H1 (cell line): ENCODE results near the gene DGAT2. TPM values are rescaled to one million over a fixed set of nuclear protein-coding genes. Genes with fewer than 3 reads are reported as not detected.

Experiments
- ASH2L ChIP-seq: fragments of 200-600, 300-600 bp; sonication (generic); IDR thresholded peaks from one replicate; pipeline ENCODE4 v1.7.1; 2017; ENCODE audit warnings: low read length
- CEBPB ChIP-seq: IDR thresholded peaks from 2 replicates; pipeline ENCODE4 v1.6.1; 2012; ENCODE audit warnings: low read depth, low read length
- JUND ChIP-seq: IDR thresholded peaks from 2 replicates; pipeline ENCODE4 v1.6.1; 2011; ENCODE audit warnings: mild to moderate bottlenecking, improper control_type of control experiment, low read length
- RXRA ChIP-seq: IDR thresholded peaks from 2 replicates; pipeline ENCODE4 v1.6.1; 2011; ENCODE audit warnings: low read depth, mild to moderate bottlenecking, low read length, moderate library complexity; ENCODE audit not compliant: insufficient read depth
- SIRT6 ChIP-seq: IDR thresholded peaks from one replicate; pipeline ENCODE4 v1.7.1; 2012; ENCODE audit warnings: low read length, inconsistent platforms
- SIX5 ChIP-seq: IDR thresholded peaks from 2 replicates; pipeline ENCODE4 v1.6.1; 2011; ENCODE audit warnings: mild to moderate bottlenecking, low read depth, low read length
- TBP ChIP-seq: IDR thresholded peaks from 2 replicates; pipeline ENCODE4 v1.6.1; 2011; ENCODE audit warnings: low read depth, low read length, improper control_type of control experiment
- polyA plus RNA-seq, 7 experiments: library from polyadenylated mRNA; depleted of rRNA in 3 of 7; stranded (reverse) in 5 of 7; unstranded in 2 of 7; fragments of >200 nt in 5 of 7; fragments of 200-250 nt in 2 of 7; gene quantifications; 1 replicate in 5 of 7; 2 replicates in 1 of 7; 4 replicates in 1 of 7; pipeline versions ENCODE4 v1.2.1 to v1.2.3, GENCODE V29; 2011 to 2013; ENCODE audit warnings: missing spikeins in 2 of 7, mixed read lengths in 2 of 7
- total RNA-seq: library from RNA; stranded (reverse); fragmentation: NEBNext Ultra II Directional; extraction: Animal tissue kit (Norgen Biotek cat#: 25700); gene quantifications from 2 replicates; pipeline ENCODE4 v1.2.1, GENCODE V29; 2021
- TF ChIP-seq, protein P1 (sequence below): fragments of 300-600 bp; sonication (generic); IDR thresholded peaks from 2 replicates; pipeline ENCODE4 v1.7.1; 2012; ENCODE audit warnings: low read length, moderate library complexity, mild to moderate bottlenecking, inconsistent platforms; ENCODE audit not compliant: insufficient replicate concordance
- TF ChIP-seq, protein P2 (sequence below), 3 experiments: IDR thresholded peaks; 1 replicate in 2 of 3; 2 replicates in 1 of 3; pipeline versions ENCODE4 v1.5.1 to v1.6.1; 2011; ENCODE audit warnings: low read length in 3 of 3, mild to moderate bottlenecking in 3 of 3, inconsistent platforms in 2 of 3, low read depth in 1 of 3, moderate library complexity in 1 of 3; ENCODE audit not compliant: insufficient read depth in 1 of 3; ENCODE audit errors: control extremely low read depth in 1 of 3

DGAT2 gene
- total and polyA plus RNA-seq, 2 of the 8 experiments (the other 6 are each of a cell fraction or from before 2014, with no cell fraction given), result 3.2 to 5.9 TPM

DNA sequence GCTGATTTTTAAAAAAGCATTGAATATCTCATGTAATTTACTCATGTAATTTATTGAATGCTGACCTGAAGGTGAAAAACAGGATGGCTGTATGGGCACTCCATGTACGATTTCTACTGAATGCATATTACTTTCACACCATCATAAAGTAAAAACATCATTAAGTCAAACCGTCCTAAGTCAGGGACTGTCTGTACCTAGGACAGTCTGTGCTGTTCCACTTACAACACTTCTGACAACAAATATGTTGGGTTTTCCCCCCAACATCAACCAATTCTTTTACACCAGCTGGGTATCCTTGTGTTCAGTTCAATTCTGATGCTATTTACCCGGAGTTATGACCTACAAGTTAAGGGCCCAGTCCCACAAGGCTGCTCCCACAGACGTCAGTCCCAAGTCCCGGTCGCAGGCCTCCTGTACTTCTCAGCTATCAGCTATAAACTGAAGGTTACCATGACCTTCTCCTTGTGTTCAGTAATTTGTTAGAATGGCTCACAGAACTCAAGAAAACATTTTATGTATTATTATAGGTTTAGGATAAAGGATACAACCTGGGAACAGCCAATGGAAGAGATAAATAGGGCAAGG is 63.4 kb downstream of the DGAT2 start (continued):
- TF ChIP-seq, protein P1, sequence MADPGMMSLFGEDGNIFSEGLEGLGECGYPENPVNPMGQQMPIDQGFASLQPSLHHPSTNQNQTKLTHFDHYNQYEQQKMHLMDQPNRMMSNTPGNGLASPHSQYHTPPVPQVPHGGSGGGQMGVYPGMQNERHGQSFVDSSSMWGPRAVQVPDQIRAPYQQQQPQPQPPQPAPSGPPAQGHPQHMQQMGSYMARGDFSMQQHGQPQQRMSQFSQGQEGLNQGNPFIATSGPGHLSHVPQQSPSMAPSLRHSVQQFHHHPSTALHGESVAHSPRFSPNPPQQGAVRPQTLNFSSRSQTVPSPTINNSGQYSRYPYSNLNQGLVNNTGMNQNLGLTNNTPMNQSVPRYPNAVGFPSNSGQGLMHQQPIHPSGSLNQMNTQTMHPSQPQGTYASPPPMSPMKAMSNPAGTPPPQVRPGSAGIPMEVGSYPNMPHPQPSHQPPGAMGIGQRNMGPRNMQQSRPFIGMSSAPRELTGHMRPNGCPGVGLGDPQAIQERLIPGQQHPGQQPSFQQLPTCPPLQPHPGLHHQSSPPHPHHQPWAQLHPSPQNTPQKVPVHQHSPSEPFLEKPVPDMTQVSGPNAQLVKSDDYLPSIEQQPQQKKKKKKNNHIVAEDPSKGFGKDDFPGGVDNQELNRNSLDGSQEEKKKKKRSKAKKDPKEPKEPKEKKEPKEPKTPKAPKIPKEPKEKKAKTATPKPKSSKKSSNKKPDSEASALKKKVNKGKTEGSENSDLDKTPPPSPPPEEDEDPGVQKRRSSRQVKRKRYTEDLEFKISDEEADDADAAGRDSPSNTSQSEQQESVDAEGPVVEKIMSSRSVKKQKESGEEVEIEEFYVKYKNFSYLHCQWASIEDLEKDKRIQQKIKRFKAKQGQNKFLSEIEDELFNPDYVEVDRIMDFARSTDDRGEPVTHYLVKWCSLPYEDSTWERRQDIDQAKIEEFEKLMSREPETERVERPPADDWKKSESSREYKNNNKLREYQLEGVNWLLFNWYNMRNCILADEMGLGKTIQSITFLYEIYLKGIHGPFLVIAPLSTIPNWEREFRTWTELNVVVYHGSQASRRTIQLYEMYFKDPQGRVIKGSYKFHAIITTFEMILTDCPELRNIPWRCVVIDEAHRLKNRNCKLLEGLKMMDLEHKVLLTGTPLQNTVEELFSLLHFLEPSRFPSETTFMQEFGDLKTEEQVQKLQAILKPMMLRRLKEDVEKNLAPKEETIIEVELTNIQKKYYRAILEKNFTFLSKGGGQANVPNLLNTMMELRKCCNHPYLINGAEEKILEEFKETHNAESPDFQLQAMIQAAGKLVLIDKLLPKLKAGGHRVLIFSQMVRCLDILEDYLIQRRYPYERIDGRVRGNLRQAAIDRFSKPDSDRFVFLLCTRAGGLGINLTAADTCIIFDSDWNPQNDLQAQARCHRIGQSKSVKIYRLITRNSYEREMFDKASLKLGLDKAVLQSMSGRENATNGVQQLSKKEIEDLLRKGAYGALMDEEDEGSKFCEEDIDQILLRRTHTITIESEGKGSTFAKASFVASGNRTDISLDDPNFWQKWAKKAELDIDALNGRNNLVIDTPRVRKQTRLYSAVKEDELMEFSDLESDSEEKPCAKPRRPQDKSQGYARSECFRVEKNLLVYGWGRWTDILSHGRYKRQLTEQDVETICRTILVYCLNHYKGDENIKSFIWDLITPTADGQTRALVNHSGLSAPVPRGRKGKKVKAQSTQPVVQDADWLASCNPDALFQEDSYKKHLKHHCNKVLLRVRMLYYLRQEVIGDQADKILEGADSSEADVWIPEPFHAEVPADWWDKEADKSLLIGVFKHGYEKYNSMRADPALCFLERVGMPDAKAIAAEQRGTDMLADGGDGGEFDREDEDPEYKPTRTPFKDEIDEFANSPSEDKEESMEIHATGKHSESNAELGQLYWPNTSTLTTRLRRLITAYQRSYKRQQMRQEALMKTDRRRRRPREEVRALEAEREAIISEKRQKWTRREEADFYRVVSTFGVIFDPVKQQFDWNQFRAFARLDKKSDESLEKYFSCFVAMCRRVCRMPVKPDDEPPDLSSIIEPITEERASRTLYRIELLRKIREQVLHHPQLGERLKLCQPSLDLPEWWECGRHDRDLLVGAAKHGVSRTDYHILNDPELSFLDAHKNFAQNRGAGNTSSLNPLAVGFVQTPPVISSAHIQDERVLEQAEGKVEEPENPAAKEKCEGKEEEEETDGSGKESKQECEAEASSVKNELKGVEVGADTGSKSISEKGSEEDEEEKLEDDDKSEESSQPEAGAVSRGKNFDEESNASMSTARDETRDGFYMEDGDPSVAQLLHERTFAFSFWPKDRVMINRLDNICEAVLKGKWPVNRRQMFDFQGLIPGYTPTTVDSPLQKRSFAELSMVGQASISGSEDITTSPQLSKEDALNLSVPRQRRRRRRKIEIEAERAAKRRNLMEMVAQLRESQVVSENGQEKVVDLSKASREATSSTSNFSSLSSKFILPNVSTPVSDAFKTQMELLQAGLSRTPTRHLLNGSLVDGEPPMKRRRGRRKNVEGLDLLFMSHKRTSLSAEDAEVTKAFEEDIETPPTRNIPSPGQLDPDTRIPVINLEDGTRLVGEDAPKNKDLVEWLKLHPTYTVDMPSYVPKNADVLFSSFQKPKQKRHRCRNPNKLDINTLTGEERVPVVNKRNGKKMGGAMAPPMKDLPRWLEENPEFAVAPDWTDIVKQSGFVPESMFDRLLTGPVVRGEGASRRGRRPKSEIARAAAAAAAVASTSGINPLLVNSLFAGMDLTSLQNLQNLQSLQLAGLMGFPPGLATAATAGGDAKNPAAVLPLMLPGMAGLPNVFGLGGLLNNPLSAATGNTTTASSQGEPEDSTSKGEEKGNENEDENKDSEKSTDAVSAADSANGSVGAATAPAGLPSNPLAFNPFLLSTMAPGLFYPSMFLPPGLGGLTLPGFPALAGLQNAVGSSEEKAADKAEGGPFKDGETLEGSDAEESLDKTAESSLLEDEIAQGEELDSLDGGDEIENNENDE, result no peak
- TF ChIP-seq CEBPB (no peak), RXRA (no peak), ASH2L (no peak), SIX5 (no peak), SIRT6 (no peak), JUND (no peak), TBP (no peak)
- TF ChIP-seq, protein P2, sequence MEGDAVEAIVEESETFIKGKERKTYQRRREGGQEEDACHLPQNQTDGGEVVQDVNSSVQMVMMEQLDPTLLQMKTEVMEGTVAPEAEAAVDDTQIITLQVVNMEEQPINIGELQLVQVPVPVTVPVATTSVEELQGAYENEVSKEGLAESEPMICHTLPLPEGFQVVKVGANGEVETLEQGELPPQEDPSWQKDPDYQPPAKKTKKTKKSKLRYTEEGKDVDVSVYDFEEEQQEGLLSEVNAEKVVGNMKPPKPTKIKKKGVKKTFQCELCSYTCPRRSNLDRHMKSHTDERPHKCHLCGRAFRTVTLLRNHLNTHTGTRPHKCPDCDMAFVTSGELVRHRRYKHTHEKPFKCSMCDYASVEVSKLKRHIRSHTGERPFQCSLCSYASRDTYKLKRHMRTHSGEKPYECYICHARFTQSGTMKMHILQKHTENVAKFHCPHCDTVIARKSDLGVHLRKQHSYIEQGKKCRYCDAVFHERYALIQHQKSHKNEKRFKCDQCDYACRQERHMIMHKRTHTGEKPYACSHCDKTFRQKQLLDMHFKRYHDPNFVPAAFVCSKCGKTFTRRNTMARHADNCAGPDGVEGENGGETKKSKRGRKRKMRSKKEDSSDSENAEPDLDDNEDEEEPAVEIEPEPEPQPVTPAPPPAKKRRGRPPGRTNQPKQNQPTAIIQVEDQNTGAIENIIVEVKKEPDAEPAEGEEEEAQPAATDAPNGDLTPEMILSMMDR (IDR thresholded peaks at IDR 0.05; ENCODE audit: control extremely low read depth in 1 of 3, insufficient read depth in 1 of 3, low read depth in 1 of 3, low read length in 3 of 3), result no peak
